GM12801 (cell line): Measurements from ENCODE around the gene EPB41L4B.

Experiments used
- TF ChIP-seq, protein P1 (sequence below): IDR thresholded peaks from one replicate; pipeline ENCODE4 v1.5.1; 2011; ENCODE audit warnings: control low read depth; ENCODE audit not compliant: insufficient read length; ENCODE audit errors: extremely low read depth

EPB41L4B gene

DNA sequence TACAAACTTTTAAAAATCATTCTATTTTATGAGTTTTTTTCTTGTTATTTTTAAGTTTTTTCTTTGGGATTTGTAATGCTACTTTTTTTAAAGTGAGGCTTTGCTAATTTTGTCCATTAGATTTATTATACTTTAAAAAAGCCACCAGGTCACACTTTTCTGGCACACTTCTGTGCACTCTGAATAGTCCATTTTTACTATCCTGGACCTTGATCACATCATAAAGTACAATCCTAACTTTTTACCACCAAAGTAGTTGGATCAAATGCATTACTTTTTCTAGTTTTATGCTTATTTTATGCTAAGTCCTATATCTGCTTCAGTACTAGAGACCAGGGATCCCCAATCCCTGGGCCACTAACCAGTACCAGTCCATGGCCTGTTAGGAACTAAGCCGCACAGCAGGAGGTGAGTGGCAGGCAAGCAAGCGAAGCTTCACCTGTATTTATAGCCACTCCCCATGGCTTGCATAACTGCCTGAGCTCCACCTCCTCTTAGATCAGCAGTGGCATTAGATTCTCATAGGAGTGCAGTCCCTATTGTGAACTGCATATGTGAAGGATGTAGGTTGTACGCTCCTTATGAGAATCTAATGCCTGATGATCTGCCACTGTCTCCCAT lies 169.8 kb downstream of the EPB41L4B start:
- TF ChIP-seq, protein P1, sequence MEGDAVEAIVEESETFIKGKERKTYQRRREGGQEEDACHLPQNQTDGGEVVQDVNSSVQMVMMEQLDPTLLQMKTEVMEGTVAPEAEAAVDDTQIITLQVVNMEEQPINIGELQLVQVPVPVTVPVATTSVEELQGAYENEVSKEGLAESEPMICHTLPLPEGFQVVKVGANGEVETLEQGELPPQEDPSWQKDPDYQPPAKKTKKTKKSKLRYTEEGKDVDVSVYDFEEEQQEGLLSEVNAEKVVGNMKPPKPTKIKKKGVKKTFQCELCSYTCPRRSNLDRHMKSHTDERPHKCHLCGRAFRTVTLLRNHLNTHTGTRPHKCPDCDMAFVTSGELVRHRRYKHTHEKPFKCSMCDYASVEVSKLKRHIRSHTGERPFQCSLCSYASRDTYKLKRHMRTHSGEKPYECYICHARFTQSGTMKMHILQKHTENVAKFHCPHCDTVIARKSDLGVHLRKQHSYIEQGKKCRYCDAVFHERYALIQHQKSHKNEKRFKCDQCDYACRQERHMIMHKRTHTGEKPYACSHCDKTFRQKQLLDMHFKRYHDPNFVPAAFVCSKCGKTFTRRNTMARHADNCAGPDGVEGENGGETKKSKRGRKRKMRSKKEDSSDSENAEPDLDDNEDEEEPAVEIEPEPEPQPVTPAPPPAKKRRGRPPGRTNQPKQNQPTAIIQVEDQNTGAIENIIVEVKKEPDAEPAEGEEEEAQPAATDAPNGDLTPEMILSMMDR: no peak

- TF ChIP-seq, protein P1: no peak
Measured at GRCh38 chr9:109149722-109150121, 171.1 kb downstream of the EPB41L4B start.

DNA sequence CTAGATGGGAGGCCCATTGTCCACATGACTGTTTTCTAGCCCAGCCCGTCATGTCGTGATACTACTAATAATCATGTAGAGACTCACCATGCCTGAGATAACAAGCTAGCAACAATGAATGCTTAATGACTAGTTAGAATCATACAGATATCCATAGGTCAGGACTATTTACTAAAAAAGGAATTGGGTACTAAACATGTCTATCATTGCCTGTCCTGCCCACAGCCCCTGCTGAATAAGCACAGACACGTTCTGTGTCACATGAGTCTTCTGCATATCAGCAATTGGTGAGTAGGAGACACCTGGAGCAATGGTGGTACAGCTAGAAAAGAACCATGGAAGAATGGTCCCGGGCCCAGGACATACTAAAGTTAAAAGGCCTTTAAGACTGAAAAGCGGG lies 171.8 kb downstream of the EPB41L4B start:
- TF ChIP-seq, protein P1: no peak

- TF ChIP-seq, protein P1: no peak
Measured at GRCh38 chr9:109145051-109145450, 175.8 kb downstream of the EPB41L4B start.

- TF ChIP-seq, protein P1: no peak
Measured at GRCh38 chr9:109143881-109144562, 176.8 kb downstream of the EPB41L4B start.

DNA sequence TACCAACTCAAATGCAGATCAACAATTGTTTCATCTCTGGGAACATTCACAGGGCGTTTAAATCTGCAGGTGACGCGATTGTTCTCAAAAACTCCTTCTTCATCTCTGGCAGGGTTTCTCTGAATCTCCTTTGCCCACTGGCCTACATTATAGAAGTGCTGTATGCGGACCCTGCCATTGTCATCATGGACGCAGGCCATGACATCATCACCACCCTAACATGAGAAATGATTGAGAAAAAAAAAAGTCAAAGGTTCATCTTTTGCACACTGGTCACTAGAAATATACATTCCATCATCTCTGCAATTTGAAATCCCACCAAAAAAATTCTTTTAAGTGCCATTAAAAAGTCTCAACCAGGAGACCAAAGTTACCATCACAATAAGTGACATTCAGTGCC lies 179.5 kb downstream of the EPB41L4B start:
- TF ChIP-seq, protein P1: no peak

DNA sequence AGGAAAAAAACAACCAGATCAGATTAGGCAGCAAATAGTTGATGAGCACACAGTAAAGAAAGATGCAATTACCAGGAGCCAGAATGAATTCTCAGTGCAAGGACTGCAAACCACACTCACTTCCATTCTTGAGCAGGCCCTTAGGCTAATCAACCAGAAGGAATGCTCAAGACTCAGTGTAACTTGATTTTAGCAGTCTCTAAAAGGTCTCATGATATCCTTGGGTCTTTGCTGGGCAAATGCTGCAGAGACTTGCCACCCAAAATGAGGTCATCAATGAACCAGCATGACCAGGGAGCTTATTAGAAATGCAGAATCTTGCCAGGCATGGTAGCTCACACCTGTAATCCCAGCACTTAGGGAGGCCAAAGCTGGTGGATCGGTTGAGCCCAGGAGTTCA lies 181.0 kb downstream of the EPB41L4B start:
- TF ChIP-seq, protein P1: no peak
